GM23248 (cell line): ENCODE measurements around the gene HEPACAM.

ENCODE experiments used
- EZH2 ChIP-seq: fragments of 200-600 bp; sonication (generic); IDR thresholded peaks from 2 replicates; pipeline ENCODE4 v1.6.1; 2018; ENCODE audit warnings: antibody characterized with exemption, mild to moderate bottlenecking; ENCODE audit not compliant: insufficient read depth, poor library complexity, severe bottlenecking
- EZH2phosphoT487 ChIP-seq: fragments of 200-600 bp; sonication (generic); IDR thresholded peaks from 2 replicates; pipeline ENCODE4 v1.6.1; 2018; ENCODE audit warnings: antibody characterized with exemption, moderate library complexity, mild to moderate bottlenecking, low read depth; ENCODE audit not compliant: insufficient read depth

DNA sequence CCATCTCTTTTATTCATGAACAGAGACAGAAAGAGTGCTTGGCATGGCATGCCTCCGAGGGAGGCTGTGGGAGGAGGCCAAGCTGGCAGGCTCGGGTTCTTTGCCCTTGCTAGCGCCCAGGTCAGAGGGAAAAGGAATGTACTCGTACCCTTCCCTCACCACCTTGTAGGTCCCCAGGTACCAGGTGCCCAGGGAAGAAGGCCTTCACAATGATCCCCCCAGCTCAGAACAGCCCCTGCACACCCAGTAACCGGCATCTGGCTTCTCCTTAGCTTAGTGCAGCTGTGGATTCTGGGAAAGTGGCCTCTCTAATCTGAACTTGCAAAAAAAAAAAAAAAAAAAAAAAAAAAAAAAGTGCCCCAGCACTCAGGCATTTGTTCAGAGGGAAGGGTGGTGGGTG lies 15.5 kb downstream of the HEPACAM start:
- TF ChIP-seq EZH2phosphoT487 (no peak), EZH2 (no peak)
